ENCODE data around the gene CLPX.
A peak's percentile ranks its signal among the peaks of the same experiment; 100 is the strongest.
"Not testable (repeated sequence)": the region's sequence is repeated elsewhere in the genome, so short reads cannot be mapped to it uniquely, and the experiment has no call there.

The CLPX gene

DNA sequence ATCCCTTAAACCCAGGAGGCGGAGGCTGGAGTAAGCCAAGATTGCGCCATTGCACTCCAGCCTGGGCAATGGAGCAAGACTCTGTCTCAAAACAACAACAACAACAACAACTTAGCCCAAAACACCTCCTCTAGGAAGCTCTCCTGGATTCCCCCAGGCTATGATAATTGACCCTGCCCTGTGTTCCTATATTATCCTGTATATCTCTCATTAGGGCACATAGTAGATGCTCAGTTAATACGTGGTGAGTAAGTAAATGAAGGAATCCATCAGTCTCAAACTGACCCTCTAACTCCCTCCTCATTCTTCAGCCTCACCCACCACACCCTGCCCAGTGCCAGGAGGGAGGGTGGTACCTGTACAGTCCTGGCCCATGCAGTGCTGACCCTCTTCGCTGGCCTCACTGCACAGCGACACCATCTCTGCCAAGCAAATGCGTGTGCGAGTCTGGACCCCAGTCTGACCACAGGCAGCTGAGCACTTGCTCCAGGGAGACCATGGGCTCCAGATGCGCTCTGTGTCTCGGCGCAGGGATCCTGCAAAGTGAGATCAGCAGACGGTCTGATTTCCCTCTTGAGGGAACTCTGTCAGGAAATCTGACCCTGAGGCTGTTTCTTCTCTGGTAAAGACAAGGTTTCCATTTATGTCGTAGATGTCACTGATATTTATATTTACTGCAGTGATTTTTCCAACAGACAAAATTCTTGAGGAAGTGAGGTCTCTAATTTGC is 20.0 kb upstream of the CLPX start:
- no peak for DNase-seq

DNA sequence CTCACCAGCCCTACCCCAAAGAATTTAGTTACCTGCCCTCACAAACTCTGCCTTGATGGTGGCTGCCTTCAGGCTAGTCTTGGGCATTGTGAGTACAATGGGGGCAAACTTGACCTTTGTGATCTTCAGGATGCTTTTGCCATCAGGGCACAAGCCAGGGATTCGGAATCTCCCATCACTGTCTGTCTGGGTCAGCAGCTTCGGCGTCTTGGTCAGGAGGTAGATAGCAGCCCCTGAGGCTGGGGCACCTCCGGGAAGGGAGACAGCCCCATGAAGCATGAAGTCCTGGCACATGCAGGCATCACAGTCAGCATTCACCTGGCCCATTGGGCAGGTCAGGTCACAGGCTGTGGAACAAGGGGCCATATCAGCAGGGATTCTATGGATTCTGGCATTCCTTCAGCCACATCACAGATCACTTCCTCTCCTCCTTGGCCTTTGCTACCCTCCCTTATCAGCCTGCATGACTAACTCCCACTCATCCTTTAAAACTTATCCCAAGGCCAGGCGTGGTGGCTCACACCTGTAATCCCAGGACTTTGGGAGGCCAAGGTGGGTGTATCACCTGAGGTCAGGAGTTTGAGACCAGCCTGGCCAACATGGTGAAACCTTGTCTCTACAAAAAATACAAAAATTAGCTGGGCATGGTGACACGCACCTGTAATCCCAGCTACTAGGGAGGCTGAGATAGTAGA is 19.2 kb upstream of the CLPX start:
- no peak for DNase-seq

DNA sequence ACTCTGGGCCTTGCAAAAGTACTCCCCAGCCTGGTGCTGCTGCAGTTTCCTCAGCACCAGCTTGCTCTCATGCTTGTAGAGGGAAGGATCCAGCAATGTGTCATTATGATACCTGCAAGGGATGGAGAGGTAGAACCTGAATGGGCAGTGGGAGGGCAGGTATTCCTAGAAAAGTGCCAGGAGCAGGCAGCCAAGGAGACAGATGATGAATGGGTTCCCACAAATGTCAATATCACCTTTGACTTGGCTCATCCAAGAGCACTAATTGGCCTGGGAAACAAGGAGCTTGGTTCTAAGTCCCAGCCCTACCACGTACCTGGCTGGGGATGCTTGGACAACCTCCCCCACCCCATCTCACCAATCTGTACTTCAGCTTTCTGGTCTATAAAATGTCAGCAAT is 16.8 kb upstream of the CLPX start:
- no peak for DNase-seq

DNA sequence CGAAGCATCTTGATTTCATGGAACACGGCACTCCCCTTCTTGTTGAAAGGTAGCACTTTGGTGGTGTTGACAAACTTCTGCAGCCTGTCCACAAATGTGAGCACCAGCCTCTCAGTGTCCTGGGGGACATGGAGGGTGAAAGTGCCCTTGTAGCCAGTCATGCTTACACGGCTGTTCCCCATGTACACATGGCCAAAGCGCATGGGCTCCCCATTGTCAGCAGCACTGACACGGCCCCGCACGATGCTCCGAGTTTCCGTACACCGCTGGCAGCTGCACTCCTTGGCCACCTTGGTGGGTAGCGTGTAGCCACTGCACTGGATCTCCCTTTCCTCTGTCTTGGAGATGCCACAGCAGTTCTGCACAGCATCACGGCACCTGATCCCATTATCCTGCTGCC is 13.4 kb upstream of the CLPX start:
- DNase-seq: no peak

DNA sequence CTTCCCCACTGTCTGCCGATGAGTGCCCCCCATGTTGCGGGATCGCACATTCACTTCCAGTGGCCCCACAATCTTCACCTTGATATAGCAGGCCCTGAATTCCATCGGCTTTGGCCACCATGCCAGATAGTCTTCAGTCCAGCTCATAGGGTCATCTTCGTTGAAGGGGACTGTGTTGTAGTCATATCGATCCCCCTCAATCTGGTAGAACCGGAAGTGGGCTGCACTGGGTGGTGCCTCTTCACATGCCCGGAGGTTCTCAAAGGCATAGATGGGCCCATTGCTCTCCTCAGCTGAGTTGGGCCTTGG is 12.1 kb upstream of the CLPX start:
- DNase-seq: no peak

DNA sequence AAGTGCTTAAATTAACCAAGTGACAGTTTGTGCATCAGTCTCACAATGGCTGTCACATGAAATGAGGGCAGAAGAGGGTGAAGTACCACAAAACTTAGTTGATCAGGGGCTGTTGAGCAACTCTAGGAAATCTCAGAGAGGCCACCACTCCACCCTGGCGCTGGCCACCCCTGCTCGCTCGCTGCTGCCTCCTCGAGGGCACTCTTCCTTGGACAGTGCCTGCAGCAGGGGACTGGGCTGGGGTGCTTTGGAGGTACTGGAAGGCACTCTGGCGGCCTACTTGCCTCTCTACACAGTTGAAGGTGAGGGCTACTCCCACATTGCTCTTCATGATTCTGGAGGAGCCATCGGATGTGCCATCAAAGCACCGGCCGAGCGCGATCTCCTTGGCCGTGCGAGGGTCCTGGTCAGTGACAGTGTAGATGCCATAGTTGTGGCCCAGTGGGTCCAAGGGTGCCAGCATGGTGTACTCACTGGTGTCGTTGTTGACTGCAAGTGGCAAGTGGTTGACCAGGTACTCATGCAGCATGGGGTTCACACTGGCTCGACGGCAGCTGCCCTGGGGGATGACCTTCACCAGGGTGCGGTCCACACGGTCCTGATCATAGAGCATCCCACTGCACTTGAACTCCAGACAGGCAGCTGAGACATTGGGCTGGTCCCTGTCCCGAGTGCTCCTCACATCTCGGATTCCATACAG is 11.6 kb upstream of the CLPX start:
- no peak for DNase-seq

DNA sequence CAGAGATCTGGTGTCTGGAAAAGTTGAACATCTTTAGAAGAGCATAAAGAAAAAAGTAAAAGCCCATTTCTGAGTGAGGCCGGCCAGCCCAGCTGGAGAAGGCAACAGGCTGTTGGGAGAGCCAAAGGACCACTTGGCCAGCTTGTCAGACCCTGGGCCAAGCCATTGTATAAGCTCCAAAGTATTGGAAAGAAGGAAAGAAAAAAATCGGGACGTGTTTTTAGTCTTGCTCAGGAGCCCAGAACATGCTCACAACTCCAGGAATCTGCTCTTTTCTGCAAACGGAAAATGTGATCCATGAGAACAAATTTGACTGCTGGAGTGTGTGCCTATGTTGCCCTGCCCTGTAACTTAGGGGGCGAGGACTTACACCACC is 10.4 kb upstream of the CLPX start:
- no peak for DNase-seq

DNA sequence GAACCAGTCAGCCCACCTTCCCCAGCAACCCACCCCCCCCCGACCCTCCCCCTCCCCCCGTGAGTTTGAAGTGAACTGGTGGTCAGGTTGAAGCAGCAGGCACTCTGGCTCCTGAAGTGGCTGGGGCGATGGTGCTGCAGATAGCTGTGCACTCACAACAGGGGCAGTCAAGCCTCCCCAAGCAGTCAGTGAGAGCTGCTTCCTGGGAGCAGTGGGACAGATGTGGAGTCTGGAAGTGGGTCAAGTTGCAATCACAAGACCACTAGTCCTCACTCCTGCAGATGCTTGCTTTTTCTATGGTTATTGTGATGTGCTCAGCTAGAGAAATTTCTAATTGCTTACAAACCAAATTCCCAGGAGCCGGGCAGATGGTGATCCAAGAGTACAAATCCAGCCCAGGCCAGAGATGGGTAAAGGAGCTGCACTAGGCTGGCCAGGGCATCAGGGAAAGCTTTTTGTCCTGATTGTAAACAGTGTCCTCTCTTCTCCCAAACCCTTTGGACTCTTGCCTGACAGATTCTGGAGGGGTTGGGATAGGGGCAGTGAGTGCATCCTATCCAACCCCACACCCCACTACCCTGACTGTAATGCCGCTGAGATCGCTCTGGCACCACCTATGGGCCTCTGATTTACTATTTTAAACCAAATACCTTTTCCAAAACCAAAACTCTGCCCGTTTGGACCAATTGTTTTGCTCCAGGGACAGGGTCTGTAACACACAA is 9.8 kb upstream of the CLPX start:
- DNase-seq: no peak

DNA sequence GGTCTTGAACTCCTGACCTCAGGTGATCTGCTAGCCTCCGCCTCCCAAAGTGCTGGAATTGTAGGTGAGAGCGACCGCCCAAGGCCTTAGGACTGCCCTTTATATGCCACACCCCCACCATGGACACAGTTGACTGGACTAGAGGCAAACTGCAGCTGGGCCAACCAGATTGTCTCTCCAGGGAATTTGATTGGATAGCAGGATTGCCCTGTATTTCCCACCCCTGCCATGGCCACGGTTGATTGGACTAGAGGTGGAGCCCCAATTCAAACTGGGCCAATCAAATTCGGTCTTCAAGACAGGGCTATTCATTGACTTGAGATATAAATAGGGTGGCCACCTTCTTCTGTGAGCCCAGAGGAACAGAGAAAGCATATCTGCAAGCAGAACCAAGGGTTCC is 6.9 kb upstream of the CLPX start:
- DNase-seq: no peak

DNA sequence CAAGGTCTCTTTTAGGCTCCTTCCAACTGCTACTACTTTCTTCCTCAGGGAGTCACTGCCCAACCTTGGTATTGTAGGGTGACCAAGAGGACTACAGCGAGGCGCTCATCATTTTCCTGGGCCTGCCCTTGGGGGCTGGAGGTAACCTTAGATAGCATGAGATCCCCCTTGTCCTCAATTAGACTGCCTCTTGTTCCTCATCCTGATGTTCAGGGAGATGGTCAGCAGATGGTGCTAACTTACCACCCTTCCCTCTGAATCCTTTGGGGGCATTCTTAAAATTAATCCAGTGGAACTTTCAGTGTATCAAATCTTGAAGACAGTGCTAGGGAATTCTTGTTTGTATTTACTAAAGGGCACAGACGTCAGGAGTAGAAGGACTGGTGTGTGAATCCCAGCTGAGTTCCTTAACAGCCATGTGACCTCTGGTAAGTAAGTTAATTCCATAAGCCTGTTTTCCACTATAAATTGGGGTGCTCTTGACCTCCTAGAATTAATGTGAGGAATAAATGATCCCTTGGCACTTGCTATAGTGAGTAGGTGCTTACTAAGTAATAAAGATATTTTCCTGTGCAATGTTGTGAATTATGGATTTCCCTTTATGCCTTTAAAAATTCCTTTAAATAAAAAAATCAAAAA is 4.1 kb upstream of the CLPX start:
- peak; percentile 77 for DNase-seq

DNA sequence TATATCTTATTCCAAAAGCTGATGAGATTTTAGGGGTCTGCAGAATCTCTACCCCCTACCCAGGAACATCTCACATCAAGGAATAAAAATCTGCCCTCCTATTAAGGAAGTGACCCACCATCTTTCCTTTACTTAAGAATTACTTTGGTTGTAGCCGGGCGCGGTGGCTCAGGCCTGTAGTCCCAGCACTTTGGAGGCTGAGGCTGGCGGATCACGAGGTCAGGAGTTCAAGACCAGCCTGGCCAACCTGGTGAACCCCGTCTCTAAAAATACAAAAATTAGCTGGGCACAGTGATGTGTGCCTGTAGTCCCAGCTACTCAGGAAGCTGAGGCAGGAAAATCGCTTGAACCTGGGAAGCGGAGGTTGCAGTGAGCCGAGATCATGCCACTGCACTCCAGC is 3.3 kb upstream of the CLPX start:
- not testable (repeated sequence) for DNase-seq

DNA sequence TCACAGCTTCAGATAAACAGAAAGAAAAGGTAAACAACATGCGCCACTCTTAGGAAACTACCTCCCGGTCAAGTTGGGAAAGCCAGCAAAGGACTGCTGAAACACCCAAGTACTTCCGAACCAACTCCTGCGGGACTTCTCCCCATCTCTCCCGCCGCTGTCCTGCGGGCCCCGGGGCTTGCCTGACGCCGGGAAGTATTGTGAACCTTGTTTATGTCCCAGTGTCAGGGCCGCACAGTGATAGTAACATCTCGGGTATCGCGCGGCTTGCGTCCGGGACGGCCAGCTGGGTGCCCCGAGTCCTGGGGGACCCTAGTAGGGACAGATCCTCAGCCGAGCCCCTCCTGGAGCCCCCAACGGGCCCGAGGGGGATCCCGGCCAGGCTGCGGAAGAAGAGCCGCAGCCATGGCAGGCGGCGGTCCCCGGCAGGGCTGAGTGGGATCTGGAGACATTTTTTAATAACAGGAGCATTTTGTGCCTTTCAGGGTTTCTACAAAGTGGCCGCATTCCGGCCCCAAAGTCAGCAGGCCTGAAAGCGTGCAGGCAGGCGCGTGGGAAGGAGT is 756 bp downstream of the CLPX start:
- peak; percentile 65 for DNase-seq

DNA sequence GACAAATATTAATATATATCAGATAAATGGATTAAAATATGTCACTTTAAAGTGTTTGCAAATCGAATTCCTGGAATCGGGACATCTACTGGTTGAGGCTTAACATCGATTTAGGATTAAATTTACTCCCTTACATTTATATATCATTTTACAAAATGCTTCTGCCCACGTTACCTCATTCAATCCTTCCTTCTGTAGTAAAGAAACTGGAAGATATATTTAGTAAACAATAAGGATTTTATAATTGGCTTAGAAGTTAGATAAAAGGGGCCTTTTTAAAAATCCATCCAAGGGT is 1.3 kb downstream of the CLPX start:
- no peak for DNase-seq

DNA sequence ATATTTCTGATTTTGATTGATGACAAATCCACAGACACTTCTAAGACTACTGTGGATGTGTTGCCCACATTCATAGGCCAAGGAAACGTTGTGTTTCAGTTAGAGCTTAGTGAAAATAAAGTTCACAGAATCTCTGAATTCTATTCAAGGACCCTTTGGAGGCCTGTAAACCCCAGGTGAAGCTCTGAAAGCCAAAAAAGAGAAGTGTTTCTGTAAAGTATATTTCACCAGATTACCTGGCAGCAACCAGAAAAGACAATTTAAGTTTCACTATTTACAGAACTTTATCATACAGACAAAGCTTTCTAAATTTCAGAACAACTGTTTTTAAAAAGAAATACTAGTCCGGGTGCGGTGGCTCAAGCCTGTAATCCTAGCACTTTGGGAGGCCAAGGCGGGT is 2.6 kb downstream of the CLPX start:
- no peak for DNase-seq

DNA sequence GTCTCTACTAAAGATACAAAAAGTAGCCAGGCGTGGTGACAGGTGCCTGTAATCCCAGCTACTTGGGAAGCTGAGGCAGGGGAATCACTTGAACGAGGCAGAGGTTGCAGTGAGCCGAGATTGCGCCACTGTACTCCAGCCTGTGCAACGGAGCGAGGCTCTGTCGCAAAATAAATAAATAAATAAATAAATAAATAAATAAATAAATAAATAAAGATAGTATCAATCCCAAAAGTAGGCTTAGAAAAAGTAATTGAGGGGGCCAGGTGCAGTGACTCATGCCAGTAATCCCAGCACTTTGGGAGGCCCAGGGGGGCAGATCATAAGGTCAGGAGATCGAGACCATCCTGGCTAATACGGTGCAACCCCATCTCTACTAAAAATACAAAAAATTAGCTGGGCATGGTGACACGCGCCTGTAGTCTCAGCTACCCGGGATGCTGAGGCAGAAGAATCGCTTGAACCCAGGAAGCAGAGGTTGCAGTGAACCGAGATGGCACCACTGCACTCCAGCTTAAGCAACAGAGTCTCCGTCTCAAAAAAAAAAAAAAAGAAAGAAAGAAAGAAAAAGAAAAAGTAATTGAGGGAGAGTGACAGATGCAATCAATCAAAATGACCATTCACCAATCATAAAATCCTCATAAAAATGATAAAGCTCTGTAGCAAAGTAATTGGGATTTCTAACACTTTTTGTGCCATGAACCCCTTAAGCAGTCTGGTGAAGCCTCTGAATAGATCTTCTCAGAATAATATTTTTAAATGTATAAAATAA is 3.4 kb downstream of the CLPX start:
- not testable (repeated sequence) for DNase-seq

DNA sequence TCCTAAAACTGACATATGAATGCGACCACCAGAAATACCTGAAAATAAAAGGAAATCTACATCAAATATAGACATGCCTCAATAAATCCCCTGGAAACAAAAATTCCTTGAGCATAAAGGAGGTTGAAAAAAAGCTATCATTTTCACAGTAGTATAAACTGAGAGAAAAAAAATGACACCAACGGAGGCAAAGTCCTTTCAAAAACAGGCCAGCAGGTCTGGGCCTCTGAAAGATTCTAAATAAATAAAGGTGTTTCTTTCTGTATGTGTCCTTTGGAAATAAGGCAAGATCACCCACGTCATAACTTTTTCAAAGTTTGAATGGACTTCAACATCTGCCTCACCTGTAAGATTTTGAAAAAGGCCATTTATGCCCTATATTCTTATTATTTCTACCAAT is 5.0 kb downstream of the CLPX start:
- DNase-seq: no peak

DNA sequence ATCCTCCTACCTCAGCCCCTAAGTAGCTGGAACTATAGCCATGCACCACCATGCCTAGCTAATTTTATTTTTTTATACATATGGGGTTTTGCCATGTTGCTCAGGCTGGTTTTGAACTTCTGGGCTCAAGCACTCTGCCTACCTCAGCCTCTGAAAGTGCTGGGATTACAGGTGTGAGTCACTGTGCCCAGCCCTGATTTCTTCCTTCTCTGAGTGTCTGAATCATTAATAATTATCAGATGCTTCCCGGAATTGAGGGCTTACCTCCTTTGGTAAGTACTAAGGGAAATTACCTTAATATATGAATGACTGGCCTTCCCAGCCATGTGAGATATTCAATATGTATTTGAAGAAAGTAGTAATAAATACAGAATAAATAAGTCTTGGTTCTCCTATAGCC is 7.2 kb downstream of the CLPX start:
- DNase-seq: no peak

DNA sequence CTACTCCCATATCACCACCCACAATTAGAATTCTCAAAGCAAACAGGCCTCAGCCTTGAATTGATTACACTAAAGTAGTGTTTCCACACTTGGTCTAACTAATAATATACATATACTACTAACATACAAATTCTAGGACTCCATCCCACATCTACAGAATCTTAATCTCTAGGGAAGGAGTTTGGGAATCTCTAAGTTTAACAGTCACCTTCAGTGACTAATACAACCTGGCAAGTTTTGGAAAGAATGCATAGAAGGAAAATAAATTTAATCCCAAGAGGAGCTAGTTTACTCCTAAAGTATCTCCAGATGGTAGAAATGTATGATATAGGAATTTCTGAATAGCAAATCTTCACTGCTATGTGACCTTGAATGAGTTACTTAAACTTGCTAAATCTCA is 9.1 kb downstream of the CLPX start:
- DNase-seq: no peak

DNA sequence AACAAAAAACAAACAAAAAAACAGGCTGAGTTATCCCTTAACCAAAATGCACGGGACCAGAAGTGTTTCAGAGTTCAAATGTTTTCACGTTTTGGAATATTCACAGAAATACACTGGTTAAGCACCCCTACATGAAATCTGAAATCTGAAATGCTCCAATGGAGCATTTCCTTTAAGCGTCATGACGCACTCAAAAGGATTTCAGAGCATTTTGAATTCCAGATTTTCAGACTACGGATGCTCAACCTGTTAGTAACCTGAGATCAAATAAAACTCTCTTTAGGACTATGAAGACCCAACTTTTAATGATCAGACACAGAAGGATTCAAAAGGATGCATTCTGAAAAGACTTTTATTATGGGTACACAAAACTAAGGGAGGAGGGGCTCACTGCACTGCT is 9.6 kb downstream of the CLPX start:
- DNase-seq: no peak

DNA sequence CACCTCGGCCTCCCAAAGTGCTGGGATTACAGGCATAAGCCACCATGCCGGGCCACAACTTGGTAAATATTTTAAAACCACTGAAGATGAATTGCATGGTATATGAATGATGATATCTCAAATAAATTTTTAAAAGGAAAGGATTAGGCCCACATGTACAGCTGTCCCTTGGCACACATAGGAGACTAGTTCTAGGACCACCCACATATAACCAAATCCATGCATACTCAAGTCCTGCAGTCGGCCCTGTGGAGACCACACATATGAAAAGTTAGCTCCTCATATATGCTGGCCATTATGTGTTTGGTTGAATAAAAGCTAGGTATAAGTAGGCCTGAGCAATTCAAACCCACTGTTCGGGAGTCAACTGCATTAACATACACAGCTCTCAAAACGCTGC is 10.6 kb downstream of the CLPX start:
- DNase-seq: no peak

DNA sequence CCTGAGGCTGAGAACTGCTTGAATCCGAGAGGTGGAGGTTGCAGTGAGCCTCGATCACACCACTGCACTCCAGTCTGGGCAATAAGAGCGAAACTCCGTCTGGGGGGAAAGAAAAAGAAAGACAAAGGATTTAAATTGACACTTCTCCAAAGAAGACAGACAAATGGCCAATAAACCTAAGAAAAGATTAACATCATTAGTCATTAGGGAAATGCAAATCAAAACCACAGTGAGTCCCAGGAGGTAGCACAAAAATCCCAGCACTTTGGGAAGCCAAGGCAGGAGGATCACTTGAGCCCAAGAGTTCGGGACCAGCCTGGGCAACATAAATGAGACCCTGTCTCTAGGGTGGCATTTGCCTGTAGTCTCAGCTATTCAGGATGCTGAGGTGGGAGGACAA is 12.6 kb downstream of the CLPX start:
- DNase-seq: no peak

DNA sequence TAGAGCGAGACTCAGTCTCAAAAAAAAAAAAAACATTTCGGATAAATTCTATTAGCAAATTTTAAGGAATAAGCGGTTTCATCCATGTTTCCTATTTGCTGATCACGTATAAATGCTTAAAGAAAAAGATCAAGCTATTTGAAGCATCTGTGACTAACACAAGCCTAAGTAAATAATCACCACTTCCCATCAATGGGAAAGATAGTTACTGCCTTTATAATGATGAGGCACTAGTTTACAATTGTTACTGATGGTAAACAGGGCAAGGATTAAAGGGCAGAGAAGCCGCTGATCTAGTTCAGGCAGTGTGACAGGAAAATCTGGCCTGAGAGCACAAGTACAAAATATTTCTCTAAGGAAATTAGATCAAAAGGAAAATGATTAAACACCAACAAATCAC is 13.7 kb downstream of the CLPX start:
- DNase-seq: no peak

DNA sequence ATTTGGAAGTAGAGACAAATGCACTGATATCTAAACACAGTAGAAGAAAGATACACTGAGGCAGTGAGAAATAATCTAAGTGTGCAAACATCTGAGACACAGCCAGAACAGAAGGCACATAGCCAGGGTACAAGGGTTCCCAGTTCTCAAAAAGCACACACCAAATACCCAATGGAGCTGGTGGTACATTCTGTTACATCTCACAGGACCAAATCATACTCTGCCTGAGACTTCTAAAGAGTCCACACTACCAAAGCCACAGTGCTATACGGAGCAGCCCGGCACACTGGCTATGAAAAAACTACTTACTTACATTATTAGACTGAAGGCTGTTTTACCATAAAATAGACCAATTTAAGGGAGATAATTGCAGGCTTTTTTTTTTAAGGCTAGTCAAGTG is 19.3 kb downstream of the CLPX start:
- no peak for DNase-seq

Data from OCI-M1 (cell line).